Measurements from ENCODE around the gene ZEB2.

ZEB2 gene

GRCh38 chr2:144467502-144468137, 52.3 kb downstream of the ZEB2 start:
- peaks cover 19% of the 10 kb centered on the region for H3K4me1 Mint-ChIP-seq (ENCODE audit: low read depth)
- no peaks in the 10 kb centered on the region for H3K9me3 Mint-ChIP-seq
- peak overlapping the region; percentile 27 for H3K27ac Mint-ChIP-seq
- H3K36me3 Mint-ChIP-seq (ENCODE audit: low read depth) = peaks cover 21% of the 10 kb centered on the region
- H3K27me3 Mint-ChIP-seq = no peaks in the 10 kb centered on the region
- no peak overlapping the region for H3K4me3 Mint-ChIP-seq

- Mint-ChIP-seq H3K4me1 (ENCODE audit: low read depth) (peaks cover 20% of the 10 kb centered on the region), H3K27me3 (no peaks in the 10 kb centered on the region), H3K36me3 (ENCODE audit: low read depth) (peaks cover 25% of the 10 kb centered on the region), H3K9me3 (no peaks in the 10 kb centered on the region), H3K27ac (no peak overlapping the region), H3K4me3 (no peak overlapping the region)
Observed at GRCh38 chr2:144466637-144467036, 53.3 kb downstream of the ZEB2 start.

- Mint-ChIP-seq H3K27me3 (no peaks in the 10 kb centered on the region), H3K27ac (no peak overlapping the region), H3K9me3 (no peaks in the 10 kb centered on the region), H3K4me1 (ENCODE audit: low read depth) (peaks cover 28% of the 10 kb centered on the region), H3K36me3 (ENCODE audit: low read depth) (peaks cover 30% of the 10 kb centered on the region), H3K4me3 (no peak overlapping the region)
Observed at GRCh38 chr2:144465749-144466148, 54.2 kb downstream of the ZEB2 start.

- no peak overlapping the region for H3K4me3 Mint-ChIP-seq
- H3K27me3 Mint-ChIP-seq = no peaks in the 10 kb centered on the region
- no peaks in the 10 kb centered on the region for H3K9me3 Mint-ChIP-seq
- H3K4me1 Mint-ChIP-seq (ENCODE audit: low read depth) = peaks cover 33% of the 10 kb centered on the region
- no peak overlapping the region for H3K27ac Mint-ChIP-seq
- H3K36me3 Mint-ChIP-seq (ENCODE audit: low read depth) = peaks cover 34% of the 10 kb centered on the region
Observed at GRCh38 chr2:144464730-144465129, 55.2 kb downstream of the ZEB2 start.

- H3K4me3 Mint-ChIP-seq = no peak overlapping the region
- H3K9me3 Mint-ChIP-seq = no peaks in the 10 kb centered on the region
- peaks cover 39% of the 10 kb centered on the region for H3K4me1 Mint-ChIP-seq (ENCODE audit: low read depth)
- H3K36me3 Mint-ChIP-seq (ENCODE audit: low read depth) = peaks cover 39% of the 10 kb centered on the region
- no peak overlapping the region for H3K27ac Mint-ChIP-seq
- H3K27me3 Mint-ChIP-seq = no peaks in the 10 kb centered on the region
Observed at GRCh38 chr2:144463266-144463665, 56.7 kb downstream of the ZEB2 start.

GRCh38 chr2:144462266-144462665, 57.7 kb downstream of the ZEB2 start:
- no peak overlapping the region for H3K27ac Mint-ChIP-seq
- no peaks in the 10 kb centered on the region for H3K9me3 Mint-ChIP-seq
- H3K36me3 Mint-ChIP-seq (ENCODE audit: low read depth) = peaks cover 33% of the 10 kb centered on the region
- peaks cover 40% of the 10 kb centered on the region for H3K4me1 Mint-ChIP-seq (ENCODE audit: low read depth)
- no peaks in the 10 kb centered on the region for H3K27me3 Mint-ChIP-seq
- no peak overlapping the region for H3K4me3 Mint-ChIP-seq

- Mint-ChIP-seq H3K36me3 (ENCODE audit: low read depth) (peaks cover 33% of the 10 kb centered on the region), H3K27me3 (no peaks in the 10 kb centered on the region), H3K4me1 (ENCODE audit: low read depth) (peaks cover 49% of the 10 kb centered on the region), H3K9me3 (no peaks in the 10 kb centered on the region), H3K4me3 (no peak overlapping the region), H3K27ac (peak overlapping the region; percentile 61)
Observed at GRCh38 chr2:144461308-144461766, 58.6 kb downstream of the ZEB2 start.

- Mint-ChIP-seq H3K27me3 (no peaks in the 10 kb centered on the region), H3K27ac (peak overlapping the region; percentile 61), H3K4me3 (no peak overlapping the region), H3K4me1 (ENCODE audit: low read depth) (peaks cover 54% of the 10 kb centered on the region), H3K9me3 (no peaks in the 10 kb centered on the region), H3K36me3 (ENCODE audit: low read depth) (peaks cover 33% of the 10 kb centered on the region)
Observed at GRCh38 chr2:144460727-144461307, 59.1 kb downstream of the ZEB2 start.

- peaks cover 63% of the 10 kb centered on the region for H3K4me1 Mint-ChIP-seq (ENCODE audit: low read depth)
- peaks cover 30% of the 10 kb centered on the region for H3K36me3 Mint-ChIP-seq (ENCODE audit: low read depth)
- no peaks in the 10 kb centered on the region for H3K9me3 Mint-ChIP-seq
- H3K27me3 Mint-ChIP-seq = no peaks in the 10 kb centered on the region
- peak overlapping the region; percentile 4 for H3K4me3 Mint-ChIP-seq
- H3K27ac Mint-ChIP-seq = peak overlapping the region; percentile 86
Observed at GRCh38 chr2:144459937-144460336, 60.0 kb downstream of the ZEB2 start.

GRCh38 chr2:144459286-144459685, 60.6 kb downstream of the ZEB2 start:
- Mint-ChIP-seq H3K36me3 (ENCODE audit: low read depth) (peaks cover 28% of the 10 kb centered on the region), H3K9me3 (no peaks in the 10 kb centered on the region), H3K4me1 (ENCODE audit: low read depth) (peaks cover 69% of the 10 kb centered on the region), H3K27ac (peak overlapping the region; percentile 86), H3K27me3 (no peaks in the 10 kb centered on the region), H3K4me3 (peak overlapping the region; percentile 4)

- Mint-ChIP-seq H3K27ac (peak overlapping the region; percentile 23), H3K36me3 (ENCODE audit: low read depth) (peaks cover 23% of the 10 kb centered on the region), H3K27me3 (no peaks in the 10 kb centered on the region), H3K4me1 (ENCODE audit: low read depth) (peaks cover 77% of the 10 kb centered on the region), H3K9me3 (no peaks in the 10 kb centered on the region), H3K4me3 (no peak overlapping the region)
Observed at GRCh38 chr2:144458541-144458940, 61.4 kb downstream of the ZEB2 start.

- Mint-ChIP-seq H3K9me3 (no peaks in the 10 kb centered on the region), H3K4me3 (no peak overlapping the region), H3K4me1 (ENCODE audit: low read depth) (peaks cover 95% of the 10 kb centered on the region), H3K27ac (peak overlapping the region; percentile 10), H3K36me3 (ENCODE audit: low read depth) (peaks cover 18% of the 10 kb centered on the region), H3K27me3 (no peaks in the 10 kb centered on the region)
Observed at GRCh38 chr2:144456680-144457079, 63.2 kb downstream of the ZEB2 start.

GRCh38 chr2:144455987-144456386, 63.9 kb downstream of the ZEB2 start:
- Mint-ChIP-seq H3K27ac (no peak overlapping the region), H3K36me3 (ENCODE audit: low read depth) (peaks cover 12% of the 10 kb centered on the region), H3K4me1 (ENCODE audit: low read depth) (peaks cover 93% of the 10 kb centered on the region), H3K9me3 (no peaks in the 10 kb centered on the region), H3K4me3 (no peak overlapping the region), H3K27me3 (no peaks in the 10 kb centered on the region)

- Mint-ChIP-seq H3K27me3 (no peaks in the 10 kb centered on the region), H3K36me3 (ENCODE audit: low read depth) (peaks cover 7% of the 10 kb centered on the region), H3K4me3 (peak overlapping the region; percentile 6), H3K4me1 (ENCODE audit: low read depth) (peaks cover 93% of the 10 kb centered on the region), H3K27ac (peak overlapping the region; percentile 71), H3K9me3 (no peaks in the 10 kb centered on the region)
Observed at GRCh38 chr2:144454466-144455287, 65.2 kb downstream of the ZEB2 start.

GRCh38 chr2:144453486-144454158, 66.3 kb downstream of the ZEB2 start:
- H3K27me3 Mint-ChIP-seq = no peaks in the 10 kb centered on the region
- peak overlapping the region; percentile 26 for H3K4me3 Mint-ChIP-seq
- H3K9me3 Mint-ChIP-seq = no peaks in the 10 kb centered on the region
- H3K36me3 Mint-ChIP-seq (ENCODE audit: low read depth) = peaks cover 4% of the 10 kb centered on the region
- peaks cover 93% of the 10 kb centered on the region for H3K4me1 Mint-ChIP-seq (ENCODE audit: low read depth)
- peak overlapping the region; percentile 88 for H3K27ac Mint-ChIP-seq

Data from stimulated activated naive CD8-positive, alpha-beta T cell treated with anti-CD3 and anti-CD28 coated beads, Interleukin-15, Interleukin-2, amounts not matched to agents 100 ng/mL and 50 ng/mL, for 24 hours (primary cell).